Occipital lobe (tissue), 2 donors: Measurements from ENCODE around the gene EDN2. TPM values are rescaled to one million over a fixed set of nuclear protein-coding genes. Genes with fewer than 3 reads are reported as not detected.

Experiments
- DNase-seq: peaks from one replicate; lab custom pipeline; 2025; lab: John Stamatoyannopoulos, UW
- total RNA-seq: library from RNA; depleted of rRNA; stranded (reverse); fragments of >200 nt; gene quantifications from one replicate; pipeline ENCODE4 v1.2.3, GENCODE V29; 2014

The EDN2 gene
- total RNA-seq, 1 donor from 2014 or later, result not detected

DNA sequence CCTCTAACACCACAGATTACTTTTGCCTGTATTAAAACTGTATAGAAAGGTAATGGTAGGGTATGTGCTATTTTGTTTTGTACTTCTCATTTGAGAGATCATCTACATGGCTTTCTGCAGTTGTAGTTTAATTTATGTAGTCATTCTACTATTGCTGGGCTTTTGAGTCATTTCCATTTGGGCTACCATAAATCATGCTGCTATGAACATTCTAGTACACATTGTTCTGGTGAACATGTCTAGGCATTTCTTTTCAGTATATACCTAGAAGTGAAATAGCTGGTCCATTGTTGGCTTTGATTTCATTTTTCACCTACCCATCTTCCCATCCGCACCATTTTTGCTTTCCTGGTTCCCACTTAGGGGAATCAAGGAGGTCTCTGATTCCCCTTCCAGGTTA, 18.7 kb downstream of the EDN2 start:
- no peak for DNase-seq

DNA sequence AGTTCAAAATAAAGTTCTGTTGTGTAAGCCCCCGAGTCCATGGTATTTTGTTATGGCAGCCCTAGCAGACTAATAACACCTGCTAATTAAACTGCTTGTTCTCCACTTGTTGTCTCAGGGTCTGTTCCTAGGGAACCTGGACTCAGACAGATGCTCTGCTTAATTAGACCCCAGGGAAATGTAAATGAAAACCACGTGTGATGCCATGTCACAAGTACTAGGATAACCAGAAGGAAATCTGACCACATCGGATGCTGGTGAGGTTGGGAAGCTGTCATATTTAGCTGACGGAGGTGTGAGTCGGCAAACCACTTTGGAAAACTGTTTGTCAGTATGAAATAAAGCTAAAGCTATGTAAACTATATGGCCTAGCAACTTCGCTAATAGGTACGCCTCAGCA, 19.6 kb downstream of the EDN2 start:
- no peak for DNase-seq

GRCh38 chr1:41463516-41463915, 21.0 kb downstream of the EDN2 start:
- no peak for DNase-seq

- DNase-seq, result no peak
Measured at GRCh38 chr1:41462680-41463004, 21.8 kb downstream of the EDN2 start.

- DNase-seq, result no peak
Measured at GRCh38 chr1:41461790-41462679, 22.4 kb downstream of the EDN2 start.

- DNase-seq, result no peak
Measured at GRCh38 chr1:41456847-41457540, 27.5 kb downstream of the EDN2 start.

GRCh38 chr1:41455479-41456332, 28.8 kb downstream of the EDN2 start:
- no peak for DNase-seq

DNA sequence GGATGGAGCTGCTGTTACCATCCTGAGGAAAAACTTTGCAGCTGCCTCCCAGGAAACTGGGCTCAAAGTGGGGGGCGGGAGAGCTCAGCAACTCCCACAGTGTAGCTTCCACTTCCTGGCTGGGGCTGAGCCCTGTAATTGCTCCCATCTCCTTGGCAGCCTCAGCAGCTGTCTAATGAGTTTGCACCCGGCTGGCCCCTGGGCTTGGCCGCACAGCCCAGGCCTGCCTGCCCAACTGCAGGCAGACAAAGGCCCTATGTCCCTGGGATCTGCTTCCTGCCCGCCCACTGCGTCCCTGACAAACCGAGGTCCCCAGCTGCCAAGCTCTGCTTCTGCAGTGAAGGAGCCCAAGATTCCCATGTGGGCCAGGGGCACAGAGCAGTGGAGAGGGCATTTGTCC, 30.1 kb downstream of the EDN2 start:
- peak; percentile 69 for DNase-seq

DNA sequence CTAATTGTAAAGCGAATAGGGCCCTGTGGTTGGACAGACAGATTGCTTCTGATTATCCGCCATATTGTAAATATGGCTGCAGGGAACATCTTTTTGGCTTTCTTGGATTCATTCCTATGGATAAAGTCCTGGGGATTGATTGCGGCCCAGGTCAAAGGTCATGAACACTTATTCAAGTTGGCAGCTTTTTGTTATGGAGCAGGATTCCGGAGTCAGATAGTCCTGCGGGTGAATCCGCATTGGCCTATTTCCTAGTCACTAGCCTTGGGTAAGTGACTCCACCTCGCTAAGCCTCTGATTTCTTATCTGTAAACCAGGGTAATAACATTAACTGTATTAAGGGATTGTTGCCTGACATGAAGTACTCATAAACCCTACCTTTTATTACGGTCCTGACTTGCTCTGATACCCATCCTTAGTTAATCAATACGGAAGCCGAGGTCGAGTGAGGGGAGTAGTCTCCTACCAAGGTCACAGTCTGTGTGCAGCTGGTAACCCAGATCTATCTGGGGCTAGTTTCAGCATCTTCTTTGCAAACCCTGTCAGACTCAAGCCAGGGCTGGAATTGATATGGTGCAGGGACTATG, 31.7 kb downstream of the EDN2 start:
- DNase-seq, result no peak

DNA sequence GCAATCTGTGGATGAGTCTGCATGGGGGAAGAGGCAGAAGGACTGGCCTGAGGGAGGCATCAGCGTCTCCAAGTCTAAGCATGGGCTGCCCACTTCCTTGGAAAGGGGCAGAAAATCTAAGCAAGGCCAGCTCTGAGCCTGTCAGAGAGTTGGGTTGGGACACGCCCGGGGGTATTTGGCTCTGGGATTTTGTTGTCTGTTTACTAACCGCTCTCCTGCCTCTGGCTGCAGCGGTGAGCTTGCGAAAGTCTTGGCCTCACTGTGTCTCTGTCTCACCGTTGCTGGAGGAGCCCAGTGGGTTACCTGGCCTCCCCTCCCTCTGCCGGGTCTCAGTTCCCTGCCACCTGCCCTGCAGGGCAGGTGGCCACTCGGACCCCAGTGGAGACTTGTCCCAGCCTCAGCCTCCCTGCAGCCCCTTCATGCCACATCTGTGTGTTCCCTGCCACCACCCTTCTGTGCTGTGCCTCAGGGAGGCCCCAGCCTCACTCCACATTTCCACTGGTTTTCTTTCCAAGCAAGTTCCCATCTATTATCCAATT, 33.7 kb downstream of the EDN2 start:
- DNase-seq, result no peak

GRCh38 chr1:41449326-41449921, 35.1 kb downstream of the EDN2 start:
- DNase-seq, result no peak

DNA sequence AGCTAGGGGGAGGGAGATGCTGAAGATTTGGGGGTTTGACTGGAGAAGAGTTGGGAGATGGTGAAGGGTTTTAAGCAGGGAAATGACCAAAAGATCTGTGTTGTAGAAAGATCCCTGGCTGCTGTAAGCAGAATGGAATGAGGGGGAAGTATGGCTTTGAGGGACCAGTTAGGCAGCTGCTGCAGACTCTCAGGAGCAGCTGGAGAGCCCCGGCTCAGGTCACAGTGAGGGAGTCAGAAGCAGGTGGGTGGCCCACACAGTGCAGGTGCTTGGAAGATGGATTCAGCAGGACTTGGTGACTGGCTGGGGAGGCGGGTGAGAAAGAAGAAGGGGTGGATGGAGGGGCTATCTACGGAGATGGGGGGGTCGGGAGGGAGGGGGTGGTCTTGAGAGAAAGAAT, 35.7 kb downstream of the EDN2 start:
- DNase-seq, result no peak

- DNase-seq, result no peak
Measured at GRCh38 chr1:41447995-41448770, 36.3 kb downstream of the EDN2 start.

DNA sequence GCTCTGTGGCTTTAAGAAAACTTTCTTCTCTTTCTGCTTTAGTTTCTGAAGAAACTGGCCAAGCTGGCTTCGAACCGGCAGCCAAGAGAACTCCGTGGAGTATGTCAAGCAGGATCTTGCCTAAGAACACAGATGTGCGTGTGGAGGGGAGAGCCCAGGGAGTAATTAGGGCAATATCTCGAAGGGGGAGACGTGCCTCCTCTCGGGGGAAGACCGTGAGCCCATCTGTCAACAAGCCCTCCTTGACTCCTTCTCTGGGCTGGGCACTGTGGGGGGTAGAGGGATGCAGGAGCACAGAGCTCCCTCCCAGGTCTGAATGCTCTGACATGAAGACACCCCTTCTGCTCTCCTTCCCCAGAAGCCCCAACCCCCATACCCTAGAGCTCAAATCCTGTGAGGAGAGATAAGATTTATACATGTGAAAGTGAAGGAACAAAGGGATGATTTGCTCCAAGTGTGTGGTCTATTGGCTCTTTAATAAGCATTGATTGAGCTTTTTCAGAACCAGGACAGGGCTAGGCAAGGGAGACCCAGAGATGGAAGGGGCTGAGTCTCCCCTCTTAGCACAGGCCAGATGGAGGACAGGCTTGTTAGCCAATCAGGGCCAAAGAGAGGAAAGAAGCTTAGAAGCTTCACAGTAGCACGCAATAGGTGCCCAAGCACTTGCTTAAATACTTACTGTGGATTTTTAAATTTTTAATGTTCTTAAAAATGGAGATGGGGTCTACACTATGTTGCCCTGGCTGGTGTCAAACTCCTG, 37.5 kb downstream of the EDN2 start:
- DNase-seq, result no peak

- DNase-seq, result no peak
Measured at GRCh38 chr1:41444785-41445184, 39.7 kb downstream of the EDN2 start.

DNA sequence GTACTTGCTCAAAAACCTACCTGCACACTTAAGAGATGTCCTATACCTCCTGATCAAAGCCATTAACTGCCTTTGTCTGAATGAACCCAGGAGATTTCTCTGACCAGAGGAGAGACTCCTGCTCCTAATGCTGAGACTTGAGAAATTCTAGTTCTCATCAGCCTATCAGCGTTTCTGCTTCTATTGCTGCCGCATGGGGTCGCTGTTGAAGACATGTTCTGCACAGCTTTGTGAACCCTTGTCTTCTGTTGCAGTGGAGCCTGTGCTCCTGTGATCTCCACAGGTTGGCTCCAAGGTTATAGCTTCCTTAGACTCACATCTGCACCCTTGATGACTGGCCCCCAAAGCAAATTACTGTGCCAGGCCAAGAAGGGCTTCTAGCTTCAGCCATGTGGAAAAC, 40.2 kb downstream of the EDN2 start:
- no peak for DNase-seq

DNA sequence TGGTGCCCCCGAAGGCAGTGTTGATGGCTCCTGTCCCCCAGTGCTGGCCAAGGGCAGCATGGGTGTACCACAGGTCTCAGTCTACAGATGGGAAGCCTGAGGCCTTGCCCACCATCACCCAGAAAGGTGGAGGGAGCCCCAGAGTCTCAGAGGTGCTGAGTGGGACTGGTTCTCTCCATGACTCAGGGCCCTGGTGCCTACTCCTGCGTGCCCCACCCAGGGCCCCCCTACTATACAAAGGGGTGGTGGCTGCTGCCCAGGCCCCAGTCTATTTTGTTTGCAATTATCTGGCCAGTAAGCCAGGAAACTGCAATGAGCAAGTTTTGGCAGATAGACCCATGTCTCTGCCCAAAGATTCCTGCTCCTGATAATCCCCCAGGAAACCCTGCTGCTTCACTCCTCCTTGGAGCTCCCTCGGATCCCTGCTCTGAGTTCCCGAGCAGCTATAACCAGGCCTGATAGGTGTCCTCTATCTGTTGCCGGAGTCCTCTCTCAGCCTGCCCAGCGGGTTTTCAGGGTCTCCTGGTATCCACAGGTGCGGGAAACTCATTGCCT, 41.7 kb downstream of the EDN2 start:
- DNase-seq, result no peak

DNA sequence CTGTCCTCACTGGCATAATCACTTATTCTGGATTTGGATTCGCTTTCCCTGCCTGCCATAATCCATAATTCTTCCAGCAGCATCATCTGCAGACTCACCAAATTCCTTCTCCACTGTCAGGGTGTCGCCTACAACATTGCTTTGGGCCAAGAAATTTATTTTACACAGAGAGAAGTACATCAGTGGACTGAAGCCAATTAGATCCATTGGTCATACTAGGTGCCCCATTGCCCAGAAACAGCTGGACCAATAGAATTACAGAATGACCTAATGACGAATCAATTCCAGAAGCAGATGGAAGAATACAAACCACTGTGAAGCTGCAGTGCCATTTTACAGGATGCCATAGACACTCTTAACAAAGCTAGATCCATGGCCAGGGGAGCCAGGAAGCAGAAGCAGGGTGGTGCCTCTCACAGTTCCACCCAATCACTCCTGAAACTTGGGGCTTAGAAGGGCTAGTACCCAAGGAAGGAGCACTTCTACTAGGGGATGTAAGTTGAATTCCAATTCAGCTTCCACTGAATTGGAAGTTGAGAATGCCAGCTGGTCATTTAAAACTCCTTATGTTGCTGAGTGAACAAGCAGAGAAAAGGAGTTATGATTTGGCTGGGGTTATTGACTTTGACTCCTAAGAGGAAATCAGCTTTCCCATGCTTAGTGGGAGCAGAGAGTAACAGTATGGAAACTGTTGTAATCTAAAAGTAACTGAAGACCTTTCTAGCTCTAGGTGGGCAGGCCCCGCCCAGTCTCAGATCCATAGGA, 44.0 kb downstream of the EDN2 start:
- DNase-seq, result no peak
